Measurements from ENCODE around the gene PSMD8. TPM values are rescaled to one million over a fixed set of nuclear protein-coding genes. Genes with fewer than 3 reads are reported as not detected.

Gene PSMD8
- total and polyA plus RNA-seq, 2 of the 8 experiments (the other 6 are each of a cell fraction or from before 2014, with no cell fraction given) = 170 to 486 TPM

GRCh38 chr19:38374332-38375097 lies at the start of gene PSMD8 (continued):
- TF ChIP-seq ZNF274 (IDR thresholded peaks at IDR 0.05; ENCODE audit: borderline replicate concordance, extremely low read depth, low read length) = no peak
- no peak for TF ChIP-seq HDAC2 (IDR thresholded peaks at IDR 0.05; ENCODE audit: borderline replicate concordance in 1 of 2, low read depth in 2 of 2, low read length in 2 of 2)
- TF ChIP-seq TCF12 (IDR thresholded peaks at IDR 0.05; ENCODE audit: low read depth, low read length) = peak; percentile 68; the same call in 1 of the 2 replicates
- TF ChIP-seq JUND (IDR thresholded peaks at IDR 0.05; ENCODE audit: low read length) = peak; percentile 53; the same call in 1 of the 2 replicates
- TF ChIP-seq CTBP2 (IDR thresholded peaks at IDR 0.05; ENCODE audit: borderline replicate concordance, insufficient read depth, insufficient read length, low read length) = no peak
- TF ChIP-seq TEAD4 (IDR thresholded peaks at IDR 0.05; ENCODE audit: low read depth, low read length) = no peak
- peak; percentile 79 for TF ChIP-seq SAP30 (IDR thresholded peaks at IDR 0.05; ENCODE audit: insufficient read depth, insufficient replicate concordance, low read length)
- 0 out of 2 replicates have a peak, but pooled peaks have one; percentile 16 for TF ChIP-seq BACH1 (IDR thresholded peaks at IDR 0.05; ENCODE audit: low read length)
- TF ChIP-seq EGR1 (IDR thresholded peaks at IDR 0.05; ENCODE audit: borderline replicate concordance, low read depth, low read length) = no peak
- no peak for TF ChIP-seq E2F6 (IDR thresholded peaks at IDR 0.05)
- no peak for TF ChIP-seq CBX5 (IDR thresholded peaks at IDR 0.05; ENCODE audit: low read depth, low read length)
- peak; percentile 65; the same call in 1 of the 2 replicates for TF ChIP-seq SP1 (IDR thresholded peaks at IDR 0.05; ENCODE audit: low read depth, low read length)
- no peak for TF ChIP-seq RFX5 (IDR thresholded peaks at IDR 0.05; ENCODE audit: borderline replicate concordance, low read depth, low read length)
- no peak; the same call in none of the 2 replicates for TF ChIP-seq MAX (IDR thresholded peaks at IDR 0.05)

Data from H1 (cell line).